HepG2 (cell line): ENCODE measurements around the gene TAF8. TPM values are rescaled to one million over a fixed set of nuclear protein-coding genes. Genes with fewer than 3 reads are reported as not detected.

Experiments used
- AHR ChIP-seq: IDR thresholded peaks from 2 replicates; pipeline ENCODE4 v1.6.1; 2018; ENCODE audit warnings: missing genetic modification reagents, missing compliant biosample characterization
- DMTF1 ChIP-seq: sonication (generic); formaldehyde crosslinking; IDR thresholded peaks from 2 replicates; pipeline ENCODE4 v1.4.0; 2020; ENCODE audit warnings: mild to moderate bottlenecking, missing genetic modification reagents
- DR1 ChIP-seq: sonication (generic); formaldehyde crosslinking; IDR thresholded peaks from 2 replicates; pipeline ENCODE4 v1.8.0; 2021; ENCODE audit warnings: mild to moderate bottlenecking, missing genetic modification reagents, inconsistent platforms
- ESRRA ChIP-seq: sonication (generic); formaldehyde crosslinking; IDR thresholded peaks from 2 replicates; pipeline ENCODE4 v1.5.1; 2020; ENCODE audit warnings: mild to moderate bottlenecking, low read depth, missing genetic modification reagents
- FOSL1 ChIP-seq: sonication (generic); formaldehyde crosslinking; IDR thresholded peaks from 2 replicates; pipeline ENCODE4 v1.9.0; 2021; ENCODE audit warnings: missing genetic modification reagents, borderline replicate concordance
- HNF4A ChIP-seq: sonication (generic); formaldehyde crosslinking; IDR thresholded peaks from 2 replicates; pipeline ENCODE4 v1.4.0; 2020; ENCODE audit warnings: missing genetic modification reagents
- RBM22 ChIP-seq: fragments of 200-400 bp; formaldehyde crosslinking; optimal IDR thresholded peaks from 2 replicates; pipeline ENCODE3; 2017; ENCODE audit warnings: mild to moderate bottlenecking, low read length, moderate library complexity
- RFX3 ChIP-seq: IDR thresholded peaks from 2 replicates; pipeline ENCODE4 v1.6.1; 2016; ENCODE audit warnings: missing biosample characterization, missing genetic modification reagents
- SAFB2 ChIP-seq: sonication (generic); formaldehyde crosslinking; IDR thresholded peaks from 2 replicates; pipeline ENCODE4 v1.5.1; 2020; ENCODE audit warnings: missing genetic modification reagents, low read depth, mild to moderate bottlenecking, borderline replicate concordance
- SAP130 ChIP-seq: IDR thresholded peaks from 2 replicates; pipeline ENCODE4 v1.6.1; 2016; ENCODE audit warnings: low read depth
- SSRP1 ChIP-seq: IDR thresholded peaks from 2 replicates; pipeline ENCODE4 v1.6.1; 2016; ENCODE audit warnings: control low read depth
- ZBTB14 ChIP-seq: sonication (generic); formaldehyde crosslinking; IDR thresholded peaks from 2 replicates; pipeline ENCODE4 v1.4.0; 2020; ENCODE audit warnings: missing genetic modification reagents
- ZBTB7A ChIP-seq: sonication (generic); formaldehyde crosslinking; IDR thresholded peaks from 2 replicates; pipeline ENCODE4 v1.8.0; 2022; ENCODE audit warnings: mild to moderate bottlenecking, missing genetic modification reagents
- ZFAT ChIP-seq: sonication (generic); formaldehyde crosslinking; conservative IDR thresholded peaks from 2 replicates; pipeline ENCODE4 v1.8.1; 2023; ENCODE audit warnings: missing genetic modification reagents, inconsistent platforms
- ZNF12 ChIP-seq: sonication (generic); formaldehyde crosslinking; IDR thresholded peaks from 2 replicates; pipeline ENCODE4 v1.5.0; 2020; ENCODE audit warnings: missing genetic modification reagents
- ZNF317 ChIP-seq: sonication (generic); formaldehyde crosslinking; IDR thresholded peaks from 2 replicates; pipeline ENCODE4 v1.5.0; 2020; ENCODE audit warnings: mild to moderate bottlenecking, missing genetic modification reagents
- ZNF331 ChIP-seq: sonication (generic); formaldehyde crosslinking; IDR thresholded peaks from 2 replicates; pipeline ENCODE4 v1.4.0; 2020; ENCODE audit warnings: missing genetic modification reagents
- ZNF350 ChIP-seq: sonication (generic); formaldehyde crosslinking; IDR thresholded peaks from 2 replicates; pipeline ENCODE4 v1.4.0; 2020; ENCODE audit warnings: mild to moderate bottlenecking, low read depth, missing genetic modification reagents, borderline replicate concordance
- ZNF362 ChIP-seq: sonication (generic); formaldehyde crosslinking; IDR thresholded peaks from 2 replicates; pipeline ENCODE4 v1.4.0; 2020; ENCODE audit warnings: missing genetic modification reagents, mild to moderate bottlenecking, borderline replicate concordance
- ZNF430 ChIP-seq: sonication (generic); formaldehyde crosslinking; IDR thresholded peaks from 2 replicates; pipeline ENCODE4 v1.9.0; 2021; ENCODE audit warnings: mild to moderate bottlenecking, missing genetic modification reagents
- ZNF543 ChIP-seq: sonication (generic); formaldehyde crosslinking; IDR thresholded peaks from 2 replicates; pipeline ENCODE4 v1.4.0; 2020; ENCODE audit warnings: mild to moderate bottlenecking, missing genetic modification reagents
- ZNF567 ChIP-seq: sonication (generic); formaldehyde crosslinking; IDR thresholded peaks from 2 replicates; pipeline ENCODE4 v1.8.1; 2023; ENCODE audit warnings: mild to moderate bottlenecking, missing genetic modification reagents, borderline replicate concordance
- ZNF569 ChIP-seq: sonication (generic); formaldehyde crosslinking; IDR thresholded peaks from 2 replicates; pipeline ENCODE4 v1.5.0; 2020; ENCODE audit warnings: mild to moderate bottlenecking, missing genetic modification reagents, moderate library complexity, borderline replicate concordance
- ZNF761 ChIP-seq: sonication (generic); formaldehyde crosslinking; conservative IDR thresholded peaks from 2 replicates; pipeline ENCODE4 v1.4.0; 2020; ENCODE audit warnings: mild to moderate bottlenecking, missing genetic modification reagents
- ZSCAN5A ChIP-seq: sonication (generic); formaldehyde crosslinking; IDR thresholded peaks from 2 replicates; pipeline ENCODE4 v1.8.0; 2022; ENCODE audit warnings: mild to moderate bottlenecking, missing genetic modification reagents, borderline replicate concordance
- polyA plus RNA-seq, 8 experiments: library from polyadenylated mRNA; depleted of rRNA in 3 of 8; stranded (reverse) in 7 of 8; unstranded in 1 of 8; fragments of >200 nt; fragmentation: Illumina TruSeq in 4 of 8; extraction: Trizol in 4 of 8; gene quantifications; 2 replicates each; pipeline versions ENCODE4 v1.2.1 to v1.2.3, GENCODE V29; 2011 to 2016; ENCODE audit warnings: low read depth in 4 of 8, missing spikeins in 1 of 8, mixed read lengths in 1 of 8; ENCODE audit not compliant: insufficient read depth in 1 of 8
- total RNA-seq, 5 experiments: library from RNA; depleted of rRNA; stranded (reverse); fragments of >200 nt; fragmentation: Illumina TruSeq; extraction: Trizol; gene quantifications; 2 replicates each; pipeline ENCODE4 v1.2.3, GENCODE V29; 2016; ENCODE audit warnings: low read depth in 1 of 5

TAF8 gene
- total and polyA plus RNA-seq, 2 of the 13 experiments (the other 11 are each of a cell fraction or from before 2014, with no cell fraction given), result 25.2 to 25.8 TPM

GRCh38 chr6:42099340-42100028 lies 49.2 kb downstream of the TAF8 start (continued):
- TF ChIP-seq HNF4A (CRISPR knock-in tag), result peak; percentile 78
- no peak for TF ChIP-seq ZSCAN5A (CRISPR knock-in tag)
- TF ChIP-seq DR1, result no peak
- TF ChIP-seq ZNF543, result peak; percentile 68; the same call in 1 of the 2 replicates
- no peak for TF ChIP-seq RBM22
- no peak for TF ChIP-seq ZNF430
- TF ChIP-seq ESRRA (CRISPR knock-in tag), result peak; percentile 69; the same call in 1 of the 2 replicates
- no peak for TF ChIP-seq SSRP1
- no peak for TF ChIP-seq RFX3 (CRISPR knock-in tag)
- TF ChIP-seq FOSL1 (CRISPR knock-in tag), result peak; percentile 34; the same call in 1 of the 2 replicates
- TF ChIP-seq ZNF362 (CRISPR knock-in tag), result no peak
- 0 out of 2 replicates have a peak, but pooled peaks have one; percentile 43 for TF ChIP-seq ZNF12 (CRISPR knock-in tag)
- TF ChIP-seq DMTF1 (CRISPR knock-in tag), result no peak
- TF ChIP-seq ZBTB14, result no peak
- TF ChIP-seq ZBTB7A, result no peak
- peak; percentile 84 for TF ChIP-seq SAP130 (CRISPR knock-in tag)
- no peak for TF ChIP-seq ZNF569 (CRISPR knock-in tag)
- TF ChIP-seq ZNF567 (CRISPR knock-in tag), result no peak
- 0 out of 2 replicates have a peak, but pooled peaks have one; percentile 43 for TF ChIP-seq SAFB2 (CRISPR knock-in tag)
- 0 out of 2 replicates have a peak, but pooled peaks have one; percentile 45 for TF ChIP-seq ZNF317 (CRISPR knock-in tag)
- TF ChIP-seq ZNF761 (CRISPR knock-in tag), result 0 out of 2 replicates have a peak, but pooled peaks have one; percentile 41
- peak; percentile 11; the same call in 1 of the 2 replicates for TF ChIP-seq ZNF331 (CRISPR knock-in tag)
- TF ChIP-seq AHR (CRISPR knock-in tag), result no peak
- no peak for TF ChIP-seq ZFAT (CRISPR knock-in tag)
- no peak for TF ChIP-seq ZNF350
